H1 (cell line): ENCODE results near the gene CERKL. TPM values are rescaled to one million over a fixed set of nuclear protein-coding genes. Genes with fewer than 3 reads are reported as not detected.

Source experiments
- CHD1 ChIP-seq: IDR thresholded peaks from 2 replicates; pipeline ENCODE4 v1.6.1; 2012; ENCODE audit warnings: low read depth, low read length, improper control_type of control experiment
- EP300 ChIP-seq, 2 experiments: IDR thresholded peaks; 1 replicate in 1 of 2; 2 replicates in 1 of 2; pipeline ENCODE4 v1.6.1; 2011 to 2012; ENCODE audit warnings: low read depth in 2 of 2, low read length in 2 of 2, mild to moderate bottlenecking in 2 of 2, borderline replicate concordance in 1 of 2, inconsistent platforms in 1 of 2, moderate library complexity in 1 of 2
- EZH2 ChIP-seq: fragments of 200-600 bp; sonication (generic); IDR thresholded peaks from 2 replicates; pipeline ENCODE4 v1.7.1; 2012; ENCODE audit warnings: low read depth, mild to moderate bottlenecking, moderate library complexity, low read length, inconsistent platforms; ENCODE audit not compliant: severe bottlenecking
- GABPA ChIP-seq: IDR thresholded peaks from 2 replicates; pipeline ENCODE4 v1.6.1; 2011; ENCODE audit warnings: mild to moderate bottlenecking, low read length, moderate library complexity, borderline replicate concordance; ENCODE audit not compliant: insufficient read depth
- GTF2F1 ChIP-seq: IDR thresholded peaks from 2 replicates; pipeline ENCODE4 v1.6.1; 2012; ENCODE audit warnings: low read depth, low read length, improper control_type of control experiment, borderline replicate concordance
- JUND ChIP-seq: IDR thresholded peaks from 2 replicates; pipeline ENCODE4 v1.6.1; 2011; ENCODE audit warnings: mild to moderate bottlenecking, improper control_type of control experiment, low read length
- MAX ChIP-seq: IDR thresholded peaks from 2 replicates; pipeline ENCODE4 v1.6.1; 2012; ENCODE audit warnings: inconsistent platforms
- NANOG ChIP-seq: IDR thresholded peaks from 2 replicates; pipeline ENCODE4 v1.6.1; 2011; ENCODE audit warnings: low read length, low read depth, mild to moderate bottlenecking, inconsistent platforms; ENCODE audit not compliant: insufficient read depth, poor library complexity, severe bottlenecking
- RBBP5 ChIP-seq: IDR thresholded peaks from 2 replicates; pipeline ENCODE4 v1.7.1; 2012; ENCODE audit warnings: low read depth, mild to moderate bottlenecking, inconsistent platforms, low read length, moderate library complexity, borderline replicate concordance
- RXRA ChIP-seq: IDR thresholded peaks from 2 replicates; pipeline ENCODE4 v1.6.1; 2011; ENCODE audit warnings: low read depth, mild to moderate bottlenecking, low read length, moderate library complexity; ENCODE audit not compliant: insufficient read depth
- SIN3A ChIP-seq, 2 experiments: IDR thresholded peaks in 1 of 2; conservative IDR thresholded peaks in 1 of 2; 2 replicates each; pipeline ENCODE4 v1.6.1; 2011 to 2012; ENCODE audit warnings: low read length in 2 of 2, improper control_type of control experiment in 1 of 2, low read depth in 1 of 2, mild to moderate bottlenecking in 1 of 2
- SP4 ChIP-seq: IDR thresholded peaks from 2 replicates; pipeline ENCODE4 v1.6.1; 2012; ENCODE audit warnings: low read length, inconsistent platforms
- SUZ12 ChIP-seq: fragments of 200-600 bp; sonication (generic); IDR thresholded peaks from 2 replicates; pipeline ENCODE4 v1.6.1; 2012; ENCODE audit warnings: mild to moderate bottlenecking, inconsistent platforms, low read length, moderate library complexity, mixed read lengths
- TAF7 ChIP-seq: optimal IDR thresholded peaks from 2 replicates; pipeline ENCODE3; 2011; ENCODE audit warnings: low read depth, mild to moderate bottlenecking, inconsistent platforms, low read length, moderate library complexity, borderline replicate concordance
- TCF12 ChIP-seq: IDR thresholded peaks from 2 replicates; pipeline ENCODE4 v1.6.1; 2011; ENCODE audit warnings: low read depth, mild to moderate bottlenecking, low read length
- USF2 ChIP-seq: IDR thresholded peaks from 2 replicates; pipeline ENCODE4 v1.6.1; 2011; ENCODE audit warnings: low read length, improper control_type of control experiment
- ZNF274 ChIP-seq: IDR thresholded peaks from 2 replicates; pipeline ENCODE4 v1.7.0; 2012; ENCODE audit warnings: low read length, borderline replicate concordance; ENCODE audit errors: extremely low read depth
- polyA plus RNA-seq, 7 experiments: library from polyadenylated mRNA; depleted of rRNA in 3 of 7; stranded (reverse) in 5 of 7; unstranded in 2 of 7; fragments of >200 nt in 5 of 7; fragments of 200-250 nt in 2 of 7; gene quantifications; 1 replicate in 5 of 7; 2 replicates in 1 of 7; 4 replicates in 1 of 7; pipeline versions ENCODE4 v1.2.1 to v1.2.3, GENCODE V29; 2011 to 2013; ENCODE audit warnings: missing spikeins in 2 of 7, mixed read lengths in 2 of 7
- total RNA-seq: library from RNA; stranded (reverse); fragmentation: NEBNext Ultra II Directional; extraction: Animal tissue kit (Norgen Biotek cat#: 25700); gene quantifications from 2 replicates; pipeline ENCODE4 v1.2.1, GENCODE V29; 2021
- TF ChIP-seq, protein P1 (sequence below), 3 experiments: IDR thresholded peaks; 1 replicate in 2 of 3; 2 replicates in 1 of 3; pipeline versions ENCODE4 v1.5.1 to v1.6.1; 2011; ENCODE audit warnings: low read length in 3 of 3, mild to moderate bottlenecking in 3 of 3, inconsistent platforms in 2 of 3, low read depth in 1 of 3, moderate library complexity in 1 of 3; ENCODE audit not compliant: insufficient read depth in 1 of 3; ENCODE audit errors: control extremely low read depth in 1 of 3

Gene CERKL
- total and polyA plus RNA-seq, 2 of the 8 experiments (the other 6 are each of a cell fraction or from before 2014, with no cell fraction given): 0.05 TPM; not detected in 1

DNA sequence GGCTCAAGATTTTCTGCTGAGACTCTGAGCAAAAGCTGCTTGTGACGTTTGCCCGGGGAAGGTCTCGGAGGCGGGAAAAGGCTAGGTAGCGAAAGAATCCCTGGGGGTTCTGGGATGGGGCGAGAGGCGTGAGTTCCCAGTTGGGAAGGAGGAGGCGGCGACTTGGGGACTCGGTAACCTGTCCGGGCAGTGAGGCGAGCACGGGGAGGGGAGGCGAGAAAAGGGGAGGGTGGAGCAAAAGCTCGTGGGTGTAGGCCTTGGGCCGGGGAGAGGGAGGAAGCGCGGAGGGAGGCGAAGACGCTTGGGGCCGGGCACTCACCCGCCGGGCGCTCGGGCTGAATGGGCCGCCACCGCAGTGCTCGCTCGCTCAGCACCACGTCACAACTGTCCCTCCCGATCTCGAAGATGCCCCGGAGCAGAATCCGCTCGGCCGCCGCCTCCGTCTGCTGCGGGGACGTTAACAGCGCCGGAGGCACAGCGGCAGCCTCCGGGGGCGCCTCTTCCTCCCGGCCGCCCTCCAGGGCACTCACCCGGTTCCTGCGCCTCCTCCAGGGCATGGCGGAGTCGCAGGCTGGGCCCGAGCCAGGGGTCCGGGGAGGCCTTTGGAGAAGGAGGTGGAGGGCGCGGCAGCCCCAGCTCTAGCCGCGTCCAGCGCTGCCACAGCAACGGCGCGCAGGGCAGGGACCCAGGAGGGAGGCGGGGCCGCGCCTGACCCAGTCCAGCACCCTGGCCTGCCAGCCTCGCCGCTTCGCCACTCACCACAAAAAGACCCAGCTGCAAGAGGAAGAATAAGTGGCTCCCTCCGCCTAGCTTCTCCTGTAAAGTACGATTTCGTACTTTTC, at the start of gene CERKL (continued):
- peak; percentile 99 for TF ChIP-seq RBBP5
- TF ChIP-seq JUND: no peak
- TF ChIP-seq SIN3A (conservative IDR thresholded peaks at IDR 0.05 in 1 of 2, IDR thresholded peaks at IDR 0.05 in 1 of 2; ENCODE audit: low read depth in 1 of 2, low read length in 2 of 2): peak; percentile 72 to 78; a peak in 2 of 4 replicates
- no peak for TF ChIP-seq SP4
- TF ChIP-seq CHD1: no peak
- no peak for TF ChIP-seq USF2
- no peak for TF ChIP-seq EZH2
- TF ChIP-seq RXRA: 0 out of 2 replicates have a peak, but pooled peaks have one; percentile 14
- peak; percentile 78 for TF ChIP-seq MAX
- TF ChIP-seq GTF2F1: no peak
- no peak for TF ChIP-seq TAF7
- no peak for TF ChIP-seq ZNF274
- TF ChIP-seq, protein P1, sequence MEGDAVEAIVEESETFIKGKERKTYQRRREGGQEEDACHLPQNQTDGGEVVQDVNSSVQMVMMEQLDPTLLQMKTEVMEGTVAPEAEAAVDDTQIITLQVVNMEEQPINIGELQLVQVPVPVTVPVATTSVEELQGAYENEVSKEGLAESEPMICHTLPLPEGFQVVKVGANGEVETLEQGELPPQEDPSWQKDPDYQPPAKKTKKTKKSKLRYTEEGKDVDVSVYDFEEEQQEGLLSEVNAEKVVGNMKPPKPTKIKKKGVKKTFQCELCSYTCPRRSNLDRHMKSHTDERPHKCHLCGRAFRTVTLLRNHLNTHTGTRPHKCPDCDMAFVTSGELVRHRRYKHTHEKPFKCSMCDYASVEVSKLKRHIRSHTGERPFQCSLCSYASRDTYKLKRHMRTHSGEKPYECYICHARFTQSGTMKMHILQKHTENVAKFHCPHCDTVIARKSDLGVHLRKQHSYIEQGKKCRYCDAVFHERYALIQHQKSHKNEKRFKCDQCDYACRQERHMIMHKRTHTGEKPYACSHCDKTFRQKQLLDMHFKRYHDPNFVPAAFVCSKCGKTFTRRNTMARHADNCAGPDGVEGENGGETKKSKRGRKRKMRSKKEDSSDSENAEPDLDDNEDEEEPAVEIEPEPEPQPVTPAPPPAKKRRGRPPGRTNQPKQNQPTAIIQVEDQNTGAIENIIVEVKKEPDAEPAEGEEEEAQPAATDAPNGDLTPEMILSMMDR (IDR thresholded peaks at IDR 0.05; ENCODE audit: control extremely low read depth in 1 of 3, insufficient read depth in 1 of 3, low read depth in 1 of 3, low read length in 3 of 3): peak in 2 of 3 experiments; percentile 3 to 27; a peak in 2 of 4 replicates
- no peak for TF ChIP-seq EP300 (IDR thresholded peaks at IDR 0.05; ENCODE audit: borderline replicate concordance in 1 of 2, low read depth in 2 of 2, low read length in 2 of 2)
- 0 out of 2 replicates have a peak, but pooled peaks have one; percentile 13 for TF ChIP-seq TCF12
- peak; percentile 65; the same call in 1 of the 2 replicates for TF ChIP-seq SUZ12
- no peak for TF ChIP-seq GABPA
- no peak for TF ChIP-seq NANOG
